GM19099 (cell line): ENCODE data around the gene ZNF606.

Experiments
- POLR2A ChIP-seq: IDR thresholded peaks from 3 replicates; pipeline ENCODE4 v1.6.1; 2011; ENCODE audit warnings: low read depth; ENCODE audit not compliant: insufficient read length; ENCODE audit errors: extremely low read depth

The ZNF606 gene

DNA sequence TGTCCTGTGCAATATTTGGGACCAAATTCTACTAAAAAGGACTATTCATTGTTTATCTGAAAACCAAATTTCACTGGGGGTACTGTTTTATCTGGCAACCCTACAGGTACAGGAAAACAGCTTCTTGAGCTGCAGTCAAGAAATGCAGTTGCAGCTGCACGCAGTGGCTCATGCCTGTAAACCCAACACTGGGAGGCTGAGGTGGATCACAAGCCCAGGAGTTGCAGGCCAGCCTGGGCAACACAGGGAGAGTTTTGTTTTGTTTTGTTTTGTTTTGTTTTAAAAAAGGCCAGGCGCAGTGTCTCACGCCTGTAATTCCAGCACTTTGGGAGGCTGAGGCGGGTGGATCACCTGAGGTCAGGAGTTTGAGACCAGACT, 19.7 kb upstream of the ZNF606 start:
- TF ChIP-seq POLR2A = no peak

DNA sequence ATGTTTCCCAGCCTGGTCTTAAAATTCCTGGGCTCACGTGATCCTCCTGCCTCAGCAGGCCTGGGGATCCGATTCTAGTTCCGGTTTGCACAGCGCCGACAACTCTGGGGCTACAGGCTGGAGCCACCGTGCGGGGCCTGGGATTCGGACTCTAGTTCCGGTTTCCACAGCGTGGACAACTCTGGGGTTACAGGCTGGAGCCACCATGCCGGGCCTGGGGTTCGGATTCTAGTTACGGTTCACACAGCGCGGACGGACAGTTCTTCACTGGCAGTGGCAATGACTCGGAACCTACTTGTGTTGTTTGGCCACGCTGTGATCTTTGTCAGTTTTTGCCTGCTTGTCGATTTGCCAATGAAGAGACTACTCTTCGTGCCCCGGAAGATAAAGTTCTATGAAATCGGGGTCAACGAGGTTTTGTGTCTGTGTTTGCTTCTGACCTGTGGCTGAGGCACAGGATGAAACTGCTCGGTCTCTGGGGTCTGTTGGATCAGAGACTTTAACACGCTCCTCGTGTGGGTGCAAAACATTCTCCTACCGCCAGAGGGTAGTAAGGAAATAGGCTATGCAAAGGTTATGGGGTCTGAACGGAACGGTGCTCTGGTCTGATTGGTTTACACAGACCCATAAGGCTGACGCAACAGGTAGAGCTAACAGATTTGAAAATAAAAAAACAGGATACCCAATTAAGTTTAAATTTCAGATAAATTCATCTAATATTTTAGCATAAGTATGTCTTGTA, 19.1 kb upstream of the ZNF606 start:
- no peak for TF ChIP-seq POLR2A

DNA sequence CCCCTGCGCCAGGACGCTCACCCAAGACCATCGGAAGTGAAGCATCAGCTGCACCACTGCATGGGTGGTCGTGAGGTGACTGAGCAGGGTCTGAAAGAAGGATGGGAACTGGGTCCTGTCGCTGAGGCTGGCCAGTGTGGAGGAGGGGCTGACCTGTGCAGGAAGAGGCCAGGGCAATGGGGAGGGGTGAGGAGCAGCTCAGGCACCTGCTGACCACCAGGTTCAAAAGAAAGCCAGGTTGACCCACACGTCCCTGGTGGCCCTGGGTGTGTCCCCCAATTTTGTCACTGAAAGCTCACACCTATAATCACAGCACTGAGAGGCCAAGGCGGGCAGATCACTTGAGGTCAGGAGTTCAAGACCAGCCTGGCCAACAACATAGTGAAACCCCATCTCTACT, 17.5 kb upstream of the ZNF606 start:
- TF ChIP-seq POLR2A = no peak

DNA sequence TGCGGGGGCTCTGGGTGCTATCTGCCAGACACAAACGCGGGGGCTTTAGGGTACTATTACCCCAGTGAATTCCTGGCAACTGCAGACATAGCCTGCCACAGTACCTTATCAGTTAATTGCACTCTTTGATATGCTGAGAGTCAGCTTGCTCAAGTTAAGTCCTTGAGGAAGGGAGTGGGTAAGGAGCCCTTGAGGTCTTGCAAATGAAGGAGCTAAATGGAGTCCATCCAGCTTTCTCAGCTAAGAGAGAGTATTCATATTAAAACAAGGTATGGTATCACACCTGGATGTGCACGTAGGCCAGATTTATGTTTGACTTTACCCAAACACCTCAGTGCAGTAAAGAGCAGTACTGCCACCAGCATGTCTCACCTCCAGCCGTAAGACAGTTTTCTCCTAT, 11.5 kb upstream of the ZNF606 start:
- no peak for TF ChIP-seq POLR2A

DNA sequence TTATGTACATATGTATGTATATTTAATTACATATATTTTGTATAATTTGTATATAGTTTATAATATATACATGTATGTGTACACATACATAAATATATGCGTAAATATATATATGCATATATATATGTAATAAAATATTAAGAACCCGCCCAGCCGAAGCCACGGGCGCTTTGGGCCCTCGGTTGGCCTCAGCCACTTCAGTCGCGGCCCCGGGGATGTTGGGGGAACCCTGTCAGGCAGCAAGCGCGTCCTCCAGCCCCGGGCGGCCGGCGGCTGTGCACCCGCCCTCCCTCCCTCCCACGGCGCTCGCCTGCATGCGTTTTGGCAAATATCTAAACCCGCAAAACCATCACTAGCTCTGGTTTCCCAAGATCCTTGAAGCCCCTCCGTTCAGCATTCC, 7.9 kb upstream of the ZNF606 start:
- TF ChIP-seq POLR2A = no peak

DNA sequence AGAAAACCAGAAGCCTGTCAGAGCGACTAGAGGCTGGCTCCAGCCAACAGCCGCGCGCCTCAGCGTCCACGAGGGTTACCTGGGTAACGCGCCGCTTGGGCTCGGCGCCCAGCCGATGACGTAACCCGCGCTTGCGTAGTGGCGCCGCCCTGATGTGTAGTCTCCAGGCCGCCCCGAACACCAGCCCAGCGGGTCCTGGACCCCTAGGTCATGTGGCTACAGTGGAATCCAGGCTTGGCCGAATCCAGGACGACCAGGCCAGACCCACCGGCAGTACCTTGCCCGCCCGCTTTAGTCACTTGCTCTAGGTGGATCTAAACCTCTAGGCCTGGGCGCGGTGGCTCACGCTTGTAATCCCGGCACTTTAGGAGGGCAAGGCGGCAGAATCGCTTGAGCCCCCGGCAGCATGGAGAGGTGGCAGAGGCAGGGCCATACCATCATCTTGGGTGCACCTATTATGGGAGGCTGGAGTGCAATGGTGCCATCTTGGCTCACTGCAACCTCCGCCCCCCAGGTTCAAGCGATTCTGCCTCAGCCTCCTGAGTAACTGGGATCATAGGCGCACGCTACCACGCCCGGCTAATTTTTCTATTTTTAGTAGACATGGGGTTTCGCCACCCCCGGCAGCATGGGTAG, 7.2 kb upstream of the ZNF606 start:
- no peak for TF ChIP-seq POLR2A

DNA sequence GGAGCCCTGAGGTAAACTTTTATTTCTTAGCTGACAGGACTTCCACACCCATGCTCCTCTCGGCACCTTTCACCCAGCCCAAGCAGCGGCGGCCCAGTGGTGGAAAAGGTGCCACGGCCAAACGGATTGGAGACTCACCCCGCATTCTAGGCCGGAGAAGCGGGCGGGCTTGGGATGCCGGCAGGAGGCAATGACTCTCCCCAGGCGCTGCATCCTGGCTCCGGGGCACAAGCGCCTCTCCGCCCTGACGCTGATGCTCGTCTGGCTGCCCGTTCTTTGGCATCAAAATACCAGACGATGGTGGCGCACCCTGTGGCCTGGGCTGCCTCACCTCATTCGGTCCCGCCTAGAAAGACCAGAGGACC, 6.7 kb upstream of the ZNF606 start:
- TF ChIP-seq POLR2A = no peak

DNA sequence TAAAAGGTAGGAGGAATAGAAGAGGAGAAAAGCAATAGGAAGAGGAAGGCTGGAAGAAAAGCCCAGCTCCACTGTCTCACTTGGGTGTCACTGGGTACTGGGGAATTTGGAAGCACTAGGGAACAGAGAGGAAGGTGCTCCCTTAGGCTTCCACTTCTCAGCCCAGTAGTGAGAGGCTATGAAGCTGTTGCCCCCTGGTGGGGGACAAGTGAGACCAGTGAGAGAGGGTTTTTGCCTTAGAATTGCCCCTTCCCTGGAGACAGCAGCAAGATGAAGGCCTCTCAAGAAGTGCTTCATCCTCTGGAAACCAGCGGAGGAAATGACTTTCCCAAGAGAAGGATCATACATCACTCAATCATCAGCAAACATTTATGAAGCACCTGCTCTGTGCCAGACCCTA, 4.7 kb upstream of the ZNF606 start:
- TF ChIP-seq POLR2A = no peak

DNA sequence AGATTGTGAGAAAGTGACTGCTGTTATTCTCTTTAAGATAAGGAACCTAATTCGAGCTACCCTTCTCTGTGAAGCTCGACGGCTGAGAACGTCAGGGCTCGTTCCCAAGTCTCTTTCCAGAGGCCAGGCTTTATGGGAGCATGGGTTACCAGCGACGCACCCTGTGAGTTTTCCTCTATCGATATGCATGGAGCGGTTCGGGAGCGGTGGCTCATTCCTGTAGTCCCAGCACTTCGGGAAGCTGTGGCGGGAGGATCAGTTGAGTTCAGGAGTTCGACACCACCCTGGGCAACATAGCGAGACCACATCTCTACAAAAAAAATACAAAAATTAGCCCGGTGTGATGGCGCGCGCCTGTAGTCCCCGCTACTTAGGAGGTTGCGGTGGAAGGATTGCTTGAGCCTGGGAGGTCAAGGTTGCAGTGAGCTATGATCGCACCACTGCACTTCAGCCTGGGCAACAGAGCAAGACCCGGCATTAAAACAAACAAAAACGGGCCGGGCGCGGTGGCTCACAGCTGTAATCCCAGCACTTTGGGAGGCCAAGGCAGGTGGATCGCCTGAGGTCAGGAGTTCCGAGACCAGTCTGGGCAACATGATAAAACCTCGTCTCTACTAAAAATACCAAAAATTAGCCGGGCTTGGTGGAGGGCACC, 681 bp upstream of the ZNF606 start:
- no peak for TF ChIP-seq POLR2A

DNA sequence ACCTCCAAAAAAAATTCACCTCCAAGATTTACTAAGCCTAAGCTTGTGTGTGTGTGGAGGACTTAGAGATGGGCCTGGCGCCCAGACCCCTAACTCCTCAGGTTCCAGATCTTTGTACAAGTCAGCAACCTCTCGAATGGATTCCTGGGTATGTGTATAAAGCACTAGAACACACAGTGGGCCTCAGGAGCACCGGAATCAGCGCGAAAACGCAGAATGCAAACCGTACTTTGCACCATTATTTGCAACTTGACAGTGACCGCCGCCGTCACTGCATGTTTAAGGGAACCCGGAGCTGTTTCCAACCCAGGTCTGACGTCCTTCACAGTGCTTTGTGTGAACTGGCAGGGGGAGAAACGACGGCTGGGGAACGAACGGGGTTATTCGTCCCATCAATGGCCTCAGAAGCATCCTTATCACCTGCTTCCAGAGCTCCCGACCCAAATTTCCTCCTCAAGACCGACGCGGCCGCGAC, 688 bp downstream of the ZNF606 start:
- TF ChIP-seq POLR2A = no peak

DNA sequence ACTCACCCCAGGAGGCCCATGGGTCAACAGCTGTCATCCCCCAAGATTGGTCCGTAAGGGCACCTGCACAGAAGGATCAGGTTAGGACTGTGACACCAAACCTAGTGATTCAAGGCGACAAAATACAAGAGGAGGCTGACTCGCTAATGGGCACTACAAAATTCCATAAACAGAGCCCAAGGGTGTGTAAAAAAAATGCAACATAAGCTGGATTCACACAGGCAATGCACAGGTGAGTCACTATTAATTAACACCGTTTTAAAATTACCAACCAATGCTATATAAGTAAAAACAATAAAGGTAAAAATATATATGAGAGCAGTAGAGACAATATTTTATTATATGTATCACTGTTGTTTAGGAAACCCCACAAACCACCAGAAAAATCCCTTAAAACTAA, 1.9 kb downstream of the ZNF606 start:
- no peak for TF ChIP-seq POLR2A

DNA sequence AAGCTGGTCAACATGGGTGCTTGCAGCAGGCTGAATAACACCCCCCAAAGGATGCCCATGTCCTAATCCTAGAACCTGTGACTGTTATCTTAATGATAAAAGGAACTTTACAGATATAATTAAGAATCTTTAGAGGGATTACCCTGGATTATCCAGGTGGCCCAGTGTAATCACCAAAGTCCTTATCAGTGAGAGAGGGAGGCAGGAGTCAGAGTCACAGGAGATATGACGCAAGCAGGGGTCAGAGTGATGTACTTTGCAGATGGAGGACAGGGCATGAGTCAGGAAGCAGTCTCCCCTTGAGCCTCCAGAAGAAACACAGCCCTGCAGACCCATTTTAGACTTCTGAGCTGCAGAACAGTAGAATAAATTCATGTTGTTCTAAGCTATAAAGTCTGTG, 9.8 kb downstream of the ZNF606 start:
- TF ChIP-seq POLR2A = no peak

DNA sequence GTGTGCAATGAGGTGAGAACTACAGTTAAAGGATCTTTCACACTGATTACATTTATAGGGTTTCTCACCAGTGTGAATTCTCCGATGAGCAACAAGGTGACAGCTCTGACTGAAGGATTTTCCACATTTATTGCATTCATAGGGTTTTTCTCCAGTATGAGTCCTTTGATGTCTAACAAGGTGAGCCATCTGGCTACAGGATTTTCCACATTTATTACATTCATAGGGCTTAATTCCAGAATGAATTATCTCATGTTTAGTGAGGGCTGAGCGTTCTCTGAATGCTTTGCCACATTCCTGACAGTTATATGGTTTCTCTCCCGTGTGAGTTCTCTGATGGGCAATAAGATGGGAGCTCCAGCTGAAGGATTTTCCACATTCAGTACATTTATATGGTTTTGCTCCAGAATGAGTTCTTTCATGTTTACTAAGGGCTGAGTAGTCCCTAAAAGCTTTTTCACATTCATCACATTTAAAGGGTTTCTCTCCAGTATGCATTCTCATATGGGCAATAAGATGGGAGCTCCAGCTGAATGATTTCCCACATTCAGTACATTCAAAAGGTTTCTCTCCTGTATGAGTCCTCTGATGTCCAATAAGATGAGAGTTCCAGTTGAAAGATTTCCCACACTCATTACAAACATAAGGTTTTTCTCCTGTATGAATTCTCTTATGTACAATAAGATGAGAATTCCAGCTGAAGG, 23.9 kb downstream of the ZNF606 start:
- no peak for TF ChIP-seq POLR2A

DNA sequence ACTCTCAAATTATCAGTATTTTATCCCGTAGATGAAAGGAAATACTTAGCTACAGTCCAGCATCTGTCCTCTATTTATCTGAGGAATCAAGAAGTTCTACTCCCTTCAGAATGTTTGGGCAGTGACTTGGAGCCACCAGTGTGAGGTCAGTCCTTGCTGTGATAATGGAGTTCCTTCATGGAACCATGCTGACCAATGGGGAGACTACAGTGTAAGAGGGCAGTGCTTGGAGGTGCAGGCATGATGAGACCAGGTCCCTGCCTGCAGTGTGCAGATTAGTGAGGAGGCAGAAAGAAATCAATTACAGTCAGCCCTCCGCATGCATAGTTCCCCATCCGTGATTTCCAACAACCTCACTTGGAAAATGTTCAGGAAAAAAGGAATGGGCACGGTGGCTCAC, 28.2 kb downstream of the ZNF606 start, which contains the start of gene C19orf18:
TSS of gene C19orf18 (minus strand) at position 101 of the 400 bp plus-strand sequence. CDS start 102 bp downstream, outside the sequence.
- no peak for TF ChIP-seq POLR2A

DNA sequence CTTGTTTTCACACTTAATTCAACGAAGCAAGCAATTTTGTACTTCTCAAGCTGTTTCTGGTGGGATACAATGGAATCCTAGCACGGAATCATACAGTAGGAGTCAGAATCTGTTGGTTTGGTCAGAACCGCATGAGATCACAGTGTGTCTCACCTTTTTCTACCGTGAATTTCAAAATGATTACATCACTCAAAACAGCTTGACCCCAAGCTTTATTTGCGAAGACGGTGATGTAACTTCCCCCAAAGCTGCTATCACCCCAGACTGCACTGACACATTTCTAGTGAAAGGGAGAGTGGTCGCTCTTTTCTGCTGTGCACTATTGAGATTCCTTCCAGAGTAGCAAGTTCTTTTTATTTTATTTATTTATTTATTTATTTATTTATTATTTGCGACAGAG, 37.9 kb downstream of the ZNF606 start:
- TF ChIP-seq POLR2A = no peak
